Activated T-cell treated with anti-CD3 and anti-CD28 coated beads for 48 hours (primary cell): ENCODE data around the gene SLC35G6.
"Not testable (repeated sequence)": the region's sequence is repeated elsewhere in the genome, so short reads cannot be mapped to it uniquely, and the experiment has no call there.

Source experiments
- DNase-seq: peaks from one replicate; pipeline ENCODE4 v3.0.0-alpha.2; 2020; ENCODE audit warnings: low read depth

Gene SLC35G6

GRCh38 chr17:7481275-7481674, at the start of gene SLC35G6:
TSS of gene SLC35G6 (plus strand) at chr17:7481446. CDS start at chr17:7481517, 71 bp downstream.
- not testable (repeated sequence) for DNase-seq

GRCh38 chr17:7432296-7432695, 49.0 kb upstream of the SLC35G6 start:
- DNase-seq = no peak

- DNase-seq = peak; percentile 51
These were observed 45.3 kb upstream of the SLC35G6 start for GRCh38 chr17:7435676-7436555.

- DNase-seq = peak; percentile 88
These were observed 44.5 kb upstream of the SLC35G6 start for GRCh38 chr17:7436556-7437368.

GRCh38 chr17:7437369-7437863, 43.8 kb upstream of the SLC35G6 start:
- DNase-seq = no peak

GRCh38 chr17:7437950-7438614, 43.2 kb upstream of the SLC35G6 start:
- DNase-seq = peak; percentile 62

GRCh38 chr17:7438656-7439460, 42.4 kb upstream of the SLC35G6 start:
- no peak for DNase-seq

- DNase-seq = no peak
These were observed 41.7 kb upstream of the SLC35G6 start, which contains the start of gene FGF11 for GRCh38 chr17:7439462-7440112. TSS of gene FGF11 (plus strand) at chr17:7439512. CDS start at chr17:7439621, 109 bp downstream.

- DNase-seq = no peak
These were observed 41.0 kb upstream of the SLC35G6 start for GRCh38 chr17:7440113-7440833.

GRCh38 chr17:7440834-7441195, 40.4 kb upstream of the SLC35G6 start:
- DNase-seq = no peak

- DNase-seq = no peak
These were observed 40.0 kb upstream of the SLC35G6 start for GRCh38 chr17:7441266-7441665.

- no peak for DNase-seq
These were observed 39.1 kb upstream of the SLC35G6 start for GRCh38 chr17:7442142-7442541.

GRCh38 chr17:7443499-7444485, 37.5 kb upstream of the SLC35G6 start:
- DNase-seq = no peak

- DNase-seq = no peak
These were observed 36.3 kb upstream of the SLC35G6 start, which contains the start of gene CHRNB1 for GRCh38 chr17:7444682-7445618. TSS of gene CHRNB1 (plus strand) at chr17:7445061. CDS start at chr17:7445128, 67 bp downstream.

GRCh38 chr17:7445619-7445968, 35.7 kb upstream of the SLC35G6 start:
- no peak for DNase-seq

GRCh38 chr17:7448461-7448860, 32.8 kb upstream of the SLC35G6 start:
- no peak for DNase-seq

- no peak for DNase-seq
These were observed 21.2 kb upstream of the SLC35G6 start for GRCh38 chr17:7459961-7460545.
